ENCODE results near the gene CHD1L. TPM values are rescaled to one million over a fixed set of nuclear protein-coding genes. Genes with fewer than 3 reads are reported as not detected.

CHD1L gene
- total and polyA plus RNA-seq, 2 experiments from 2014 or later, result 39.3 to 40.5 TPM

DNA sequence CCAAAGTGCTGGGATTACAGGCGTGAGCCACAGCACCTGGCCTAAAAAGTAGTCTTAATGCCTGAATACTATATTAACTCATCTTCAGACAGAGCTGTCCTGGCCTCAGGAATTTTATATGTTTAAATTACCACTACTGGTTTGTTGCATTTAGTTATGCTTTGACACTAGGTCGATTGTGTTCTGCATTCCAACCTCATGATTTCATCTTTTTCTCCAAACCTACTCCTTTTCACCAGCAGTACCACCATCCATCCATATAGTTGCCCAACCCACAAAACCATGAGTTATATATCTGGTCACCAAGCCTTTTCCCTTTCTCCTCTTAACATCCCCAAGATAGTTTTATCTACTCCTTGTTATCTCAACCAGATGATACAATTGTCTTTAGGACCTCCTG, 39.9 kb upstream of the CHD1L start:
- no peaks in the 10 kb centered on the region for H3K79me2 ChIP-seq (ENCODE audit: insufficient read depth)
- WGBS, 2 experiments (ENCODE audit: low coverage in 1 of 2, low lambda C conversion rate in 2 of 2, missing lambda C conversion rate in 2 of 2), result 62% methylated on average over 2 of the region's 2 CpGs
- no peaks in the 10 kb centered on the region; the same call in 1 of the 2 replicates for H4K20me1 ChIP-seq (ENCODE audit: insufficient read depth)
- H3K9me2 ChIP-seq (ENCODE audit: insufficient read depth), result no peaks in the 10 kb centered on the region
- no peak overlapping the region for H3K9ac ChIP-seq
- no peak overlapping the region for H2AFZ ChIP-seq
- H3K4me1 ChIP-seq (ENCODE audit: insufficient read depth), result no peaks in the 10 kb centered on the region
- no peak overlapping the region for H3K27ac ChIP-seq
- DNase-seq, result no peak
- in situ Hi-C loops (cut with MboI), result no loop called here
- no peak for TF ChIP-seq EZH2phosphoT487 (IDR thresholded peaks at IDR 0.05; ENCODE audit: insufficient read depth, low read depth)
- no peak for TF ChIP-seq EZH2 (IDR thresholded peaks at IDR 0.05; ENCODE audit: insufficient read depth, poor library complexity, severe bottlenecking)
- H3K36me3 ChIP-seq (ENCODE audit: low read depth), result no peaks in the 10 kb centered on the region
- no peak overlapping the region for H3K4me3 ChIP-seq
- no peak overlapping the region for H3K4me2 ChIP-seq (ENCODE audit: unreplicated experiment)
- H3K9me3 ChIP-seq (ENCODE audit: low read depth), result no peaks in the 10 kb centered on the region
- no peaks in the 10 kb centered on the region for H3K27me3 ChIP-seq (replicated peaks; ENCODE audit: insufficient read depth)
- H3F3A ChIP-seq (ENCODE audit: insufficient read depth), result no peaks in the 10 kb centered on the region

DNA sequence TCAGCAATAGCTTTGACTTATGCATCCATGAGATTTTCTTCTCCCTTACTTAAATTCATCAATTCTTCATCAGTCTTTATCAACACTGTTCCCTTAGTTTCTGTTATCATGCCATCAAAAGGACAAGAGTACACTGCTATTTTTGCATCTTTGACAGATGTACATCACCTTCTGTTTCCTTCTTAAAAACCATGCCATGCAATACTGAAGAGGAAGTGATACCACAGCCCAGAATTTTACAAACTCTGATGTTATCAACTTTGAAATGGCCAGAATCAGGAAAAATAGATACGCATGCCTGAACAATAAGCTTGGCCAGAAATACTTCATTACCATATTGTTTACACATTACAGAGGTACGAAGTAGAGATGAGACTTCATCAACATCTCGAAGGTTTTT, 38.4 kb upstream of the CHD1L start:
- H3K27me3 ChIP-seq (replicated peaks; ENCODE audit: insufficient read depth), result no peaks in the 10 kb centered on the region
- in situ Hi-C loops (cut with MboI), result no loop called here
- no peaks in the 10 kb centered on the region for H3K9me3 ChIP-seq (ENCODE audit: low read depth)
- H3K27ac ChIP-seq, result no peak overlapping the region
- H2AFZ ChIP-seq, result no peak overlapping the region
- no peaks in the 10 kb centered on the region for H3K9me2 ChIP-seq (ENCODE audit: insufficient read depth)
- no peak for DNase-seq
- 82 to 91% methylated on average over 3 of the region's 3 CpGs for WGBS, 2 experiments (ENCODE audit: low coverage in 1 of 2, low lambda C conversion rate in 2 of 2, missing lambda C conversion rate in 2 of 2)
- no peaks in the 10 kb centered on the region for H3K79me2 ChIP-seq (ENCODE audit: insufficient read depth)
- no peaks in the 10 kb centered on the region for H3K4me1 ChIP-seq (ENCODE audit: insufficient read depth)
- no peaks in the 10 kb centered on the region; the same call in 1 of the 2 replicates for H4K20me1 ChIP-seq (ENCODE audit: insufficient read depth)
- no peak overlapping the region for H3K4me2 ChIP-seq (ENCODE audit: unreplicated experiment)
- no peaks in the 10 kb centered on the region for H3F3A ChIP-seq (ENCODE audit: insufficient read depth)
- no peak overlapping the region for H3K4me3 ChIP-seq
- H3K36me3 ChIP-seq (ENCODE audit: low read depth), result no peaks in the 10 kb centered on the region
- no peak overlapping the region for H3K9ac ChIP-seq
- TF ChIP-seq EZH2 (IDR thresholded peaks at IDR 0.05; ENCODE audit: insufficient read depth, poor library complexity, severe bottlenecking) (no peak), EZH2phosphoT487 (IDR thresholded peaks at IDR 0.05; ENCODE audit: insufficient read depth, low read depth) (no peak)

DNA sequence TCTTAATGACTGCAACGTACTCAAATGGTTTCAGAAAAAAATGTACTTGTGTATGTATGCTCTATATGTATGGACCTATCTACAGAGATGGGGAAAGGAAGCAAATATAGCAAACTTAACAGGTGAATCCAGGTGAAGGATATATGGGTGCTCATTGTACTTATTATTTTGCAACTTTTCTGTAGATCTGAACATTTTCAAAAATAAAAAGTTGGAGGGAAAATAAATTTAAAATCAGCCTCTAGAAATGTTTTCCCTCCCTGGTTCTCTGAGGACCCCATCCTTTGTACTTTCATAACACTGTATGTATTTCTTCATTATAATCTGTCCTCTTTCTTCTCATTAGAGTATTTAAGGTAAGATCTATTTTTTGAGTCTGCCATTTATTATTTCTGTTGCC, 35.3 kb upstream of the CHD1L start:
- no peaks in the 10 kb centered on the region for H3K4me1 ChIP-seq (ENCODE audit: insufficient read depth)
- no peaks in the 10 kb centered on the region for H3K79me2 ChIP-seq (ENCODE audit: insufficient read depth)
- H3K9me3 ChIP-seq (ENCODE audit: low read depth), result no peaks in the 10 kb centered on the region
- H2AFZ ChIP-seq, result no peak overlapping the region
- no peaks in the 10 kb centered on the region; the same call in 1 of the 2 replicates for H4K20me1 ChIP-seq (ENCODE audit: insufficient read depth)
- H3K27me3 ChIP-seq (replicated peaks; ENCODE audit: insufficient read depth), result no peaks in the 10 kb centered on the region
- in situ Hi-C loops (cut with MboI), result no loop called here
- no peak overlapping the region for H3K4me2 ChIP-seq (ENCODE audit: unreplicated experiment)
- 76 to 78% methylated on average over 1 of the region's 1 CpG for WGBS, 2 experiments (ENCODE audit: low coverage in 1 of 2, low lambda C conversion rate in 2 of 2, missing lambda C conversion rate in 2 of 2)
- no peaks in the 10 kb centered on the region for H3K36me3 ChIP-seq (ENCODE audit: low read depth)
- TF ChIP-seq EZH2phosphoT487 (IDR thresholded peaks at IDR 0.05; ENCODE audit: insufficient read depth, low read depth) (no peak), EZH2 (IDR thresholded peaks at IDR 0.05; ENCODE audit: insufficient read depth, poor library complexity, severe bottlenecking) (no peak)
- no peak overlapping the region for H3K9ac ChIP-seq
- H3K9me2 ChIP-seq (ENCODE audit: insufficient read depth), result no peaks in the 10 kb centered on the region
- H3F3A ChIP-seq (ENCODE audit: insufficient read depth), result no peaks in the 10 kb centered on the region
- H3K27ac ChIP-seq, result no peak overlapping the region
- DNase-seq, result no peak
- no peak overlapping the region for H3K4me3 ChIP-seq

DNA sequence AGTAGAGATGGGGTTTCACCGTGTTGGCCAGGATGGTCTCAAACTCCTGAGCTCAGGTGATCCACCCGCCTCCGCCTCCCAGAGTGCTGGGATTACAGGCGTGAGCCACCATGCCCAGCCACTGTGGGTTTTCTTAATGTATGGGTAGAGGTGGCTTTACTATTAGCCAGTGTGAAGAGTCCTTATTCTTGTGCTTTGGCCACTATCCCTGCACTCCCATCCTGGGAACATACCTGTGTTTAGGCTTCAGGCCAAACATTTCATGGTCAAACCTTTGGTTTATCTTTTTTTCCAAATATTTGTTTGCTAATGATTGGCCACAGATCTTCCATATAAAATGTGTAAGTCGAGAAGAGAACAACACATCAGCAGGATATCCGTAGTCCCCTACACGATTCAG, 33.9 kb upstream of the CHD1L start:
- no peaks in the 10 kb centered on the region for H3K9me3 ChIP-seq (ENCODE audit: low read depth)
- H3F3A ChIP-seq (ENCODE audit: insufficient read depth), result no peaks in the 10 kb centered on the region
- no peaks in the 10 kb centered on the region for H3K4me1 ChIP-seq (ENCODE audit: insufficient read depth)
- no peak overlapping the region for H2AFZ ChIP-seq
- no peaks in the 10 kb centered on the region; the same call in 1 of the 2 replicates for H4K20me1 ChIP-seq (ENCODE audit: insufficient read depth)
- in situ Hi-C loops (cut with MboI), result no loop called here
- no peak for TF ChIP-seq EZH2phosphoT487 (IDR thresholded peaks at IDR 0.05; ENCODE audit: insufficient read depth, low read depth)
- no peak for TF ChIP-seq EZH2 (IDR thresholded peaks at IDR 0.05; ENCODE audit: insufficient read depth, poor library complexity, severe bottlenecking)
- H3K4me2 ChIP-seq (ENCODE audit: unreplicated experiment), result no peak overlapping the region
- 89 to 91% methylated on average over 7 of the region's 7 CpGs for WGBS, 2 experiments (ENCODE audit: low coverage in 1 of 2, low lambda C conversion rate in 2 of 2, missing lambda C conversion rate in 2 of 2)
- no peak overlapping the region for H3K4me3 ChIP-seq
- no peak overlapping the region for H3K9ac ChIP-seq
- H3K79me2 ChIP-seq (ENCODE audit: insufficient read depth), result no peaks in the 10 kb centered on the region
- no peak for DNase-seq
- no peaks in the 10 kb centered on the region for H3K36me3 ChIP-seq (ENCODE audit: low read depth)
- H3K27ac ChIP-seq, result no peak overlapping the region
- no peaks in the 10 kb centered on the region for H3K9me2 ChIP-seq (ENCODE audit: insufficient read depth)
- H3K27me3 ChIP-seq (replicated peaks; ENCODE audit: insufficient read depth), result no peaks in the 10 kb centered on the region
